Mammary epithelial cell (primary cell): ENCODE results near the gene UTP3.

Experiments used
- CTCF ChIP-seq, 2 donors: IDR thresholded peaks in 1 of 2; conservative IDR thresholded peaks in 1 of 2; 2 replicates each; pipeline ENCODE4 v1.5.1; 2011 to 2012; ENCODE audit warnings: inconsistent platforms in 2 of 2, low read length in 2 of 2, mild to moderate bottlenecking in 2 of 2, control low read depth in 1 of 2, low read depth in 1 of 2; ENCODE audit not compliant: insufficient read depth in 1 of 2; ENCODE audit errors: extremely low read depth in 1 of 2
- EZH2 ChIP-seq: IDR thresholded peaks from 2 replicates; pipeline ENCODE4 v1.6.1; 2012; ENCODE audit warnings: low read length, inconsistent platforms, borderline replicate concordance

- no peak for TF ChIP-seq CTCF (conservative IDR thresholded peaks at IDR 0.05 in 1 of 2, IDR thresholded peaks at IDR 0.05 in 1 of 2; ENCODE audit: extremely low read depth in 1 of 2, insufficient read depth in 1 of 2, low read depth in 1 of 2, low read length in 2 of 2)
- no peak for TF ChIP-seq EZH2
These were observed 24.5 kb downstream of the UTP3 start for GRCh38 chr4:70712604-70713452.
